ENCODE measurements around the gene SMOC1. TPM values are rescaled to one million over a fixed set of nuclear protein-coding genes. Genes with fewer than 3 reads are reported as not detected.

The SMOC1 gene
- total RNA-seq, 3 donors from 2014 or later = 0.30 TPM; not detected in 2

- Mint-ChIP-seq H3K9me3 (no peaks in the 10 kb centered on the region), H3K4me1 (ENCODE audit: low read depth) (no peaks in the 10 kb centered on the region), H3K27me3 (ENCODE audit: low read depth) (peaks cover 7% of the 10 kb centered on the region), H3K4me3 (no peak overlapping the region), H3K36me3 (ENCODE audit: insufficient read depth) (no peaks in the 10 kb centered on the region)
- ATAC-seq = peak in 1 of 2 donors; percentile 62
- peak; percentile 19 for DNase-seq
Measured at GRCh38 chr14:70073924-70074566, 194.8 kb downstream of the SMOC1 start.

DNA sequence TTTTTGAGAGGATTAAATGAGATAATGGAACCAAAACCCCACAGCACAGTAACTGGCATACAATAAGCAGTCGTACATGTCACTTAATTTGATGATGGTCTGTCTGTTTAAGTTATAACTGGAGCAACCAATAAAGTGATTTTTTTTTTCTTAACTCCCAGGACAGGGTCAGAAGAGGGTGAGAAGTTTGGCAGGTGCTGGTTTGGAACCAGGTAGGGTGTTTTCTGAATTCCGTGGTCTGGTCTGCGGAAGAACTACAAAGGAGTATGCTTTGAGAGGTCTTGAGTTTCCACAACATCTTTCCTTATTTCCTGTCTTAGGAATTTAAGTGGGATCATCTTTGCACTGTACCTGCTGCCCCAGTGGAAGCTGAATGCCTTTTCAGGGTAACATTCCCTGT, 197.8 kb downstream of the SMOC1 start:
- Mint-ChIP-seq H3K27me3 (ENCODE audit: low read depth) (peaks cover 14% of the 10 kb centered on the region), H3K4me1 (ENCODE audit: low read depth) (no peaks in the 10 kb centered on the region), H3K4me3 (no peak overlapping the region), H3K9me3 (no peaks in the 10 kb centered on the region), H3K36me3 (ENCODE audit: insufficient read depth) (no peaks in the 10 kb centered on the region)
- ATAC-seq (no peak), DNase-seq (no peak)

DNA sequence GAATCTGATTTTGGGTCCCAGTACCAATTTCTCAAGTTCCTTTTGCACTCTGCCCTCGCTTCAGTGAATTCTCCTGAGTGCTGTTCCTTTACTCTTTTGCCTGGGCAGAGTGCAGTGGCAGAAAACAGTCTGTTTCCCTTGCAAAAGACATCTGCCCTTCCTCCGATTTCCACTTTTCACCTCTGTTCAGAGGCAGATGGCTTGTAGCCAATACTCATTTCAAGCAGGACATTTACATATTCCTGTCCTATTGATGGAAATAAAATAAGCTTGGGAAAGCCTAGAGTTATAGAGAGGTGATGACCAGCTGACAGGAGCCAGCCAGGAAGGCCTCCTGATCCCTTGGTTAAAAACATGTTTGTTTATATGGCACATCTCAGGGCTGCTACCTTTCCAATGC, 198.5 kb downstream of the SMOC1 start:
- Mint-ChIP-seq H3K4me3 (no peak overlapping the region), H3K4me1 (ENCODE audit: low read depth) (no peaks in the 10 kb centered on the region), H3K36me3 (ENCODE audit: insufficient read depth) (no peaks in the 10 kb centered on the region), H3K9me3 (no peaks in the 10 kb centered on the region), H3K27me3 (ENCODE audit: low read depth) (peaks cover 18% of the 10 kb centered on the region)
- ATAC-seq (no peak), DNase-seq (no peak)

DNA sequence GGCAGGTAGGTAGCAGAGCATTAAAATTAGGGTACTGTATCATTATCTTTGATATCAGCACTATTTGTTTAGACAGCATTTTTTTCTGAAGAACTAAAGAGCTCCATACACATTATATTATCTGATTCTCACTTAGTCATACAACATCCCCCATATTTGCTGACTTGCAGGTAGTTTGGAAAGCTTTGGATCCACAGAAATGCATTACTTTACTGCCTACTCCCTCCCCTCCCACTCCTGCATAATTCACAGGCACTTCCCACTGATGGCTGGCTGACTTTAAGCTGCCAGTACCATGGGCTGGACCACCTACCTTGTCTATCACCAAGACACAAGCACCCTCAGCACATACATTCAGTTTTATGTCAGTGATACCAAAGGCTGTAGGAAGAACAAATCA, 199.1 kb downstream of the SMOC1 start:
- Mint-ChIP-seq H3K4me3 (no peak overlapping the region), H3K36me3 (ENCODE audit: insufficient read depth) (no peaks in the 10 kb centered on the region), H3K4me1 (ENCODE audit: low read depth) (no peaks in the 10 kb centered on the region), H3K9me3 (no peaks in the 10 kb centered on the region), H3K27me3 (ENCODE audit: low read depth) (peaks cover 20% of the 10 kb centered on the region)
- ATAC-seq (no peak), DNase-seq (no peak)

DNA sequence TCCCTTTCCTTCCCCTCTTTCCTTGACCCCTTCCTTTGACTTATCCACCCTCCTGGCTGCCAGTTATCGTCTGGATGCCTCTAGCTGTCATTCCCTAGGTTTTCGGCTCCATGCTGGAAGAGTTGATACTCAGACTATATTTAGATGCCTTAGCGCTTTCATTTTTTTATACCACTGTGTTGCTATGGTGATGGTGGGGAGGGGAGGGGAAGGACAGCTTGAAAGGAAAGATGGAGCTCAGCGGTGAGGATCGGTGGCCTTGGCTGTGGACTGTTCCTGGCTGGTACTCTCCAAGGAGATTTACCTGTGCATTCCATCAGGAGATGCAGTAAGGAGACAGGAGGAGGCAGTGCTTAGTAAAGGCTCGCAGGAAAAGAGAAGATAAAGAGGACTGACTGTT, 200.9 kb downstream of the SMOC1 start:
- DNase-seq (no peak), ATAC-seq (no peak)
- no peaks in the 10 kb centered on the region for H3K36me3 Mint-ChIP-seq (ENCODE audit: insufficient read depth)
- no peaks in the 10 kb centered on the region for H3K4me1 Mint-ChIP-seq (ENCODE audit: low read depth)
- no peaks in the 10 kb centered on the region for H3K9me3 Mint-ChIP-seq
- H3K27me3 Mint-ChIP-seq (ENCODE audit: low read depth) = peaks cover 28% of the 10 kb centered on the region
- no peak overlapping the region for H3K4me3 Mint-ChIP-seq

Other genes starting within 250 kb of the SMOC1 start
- gene SRSF5, start 112.3 kb upstream of the SMOC1 start, total RNA-seq = 100 to 1,000 TPM; 321 to 342 (median 325) TPM
- gene SLC10A1, start 82.2 kb upstream of the SMOC1 start, total RNA-seq = not detected